Activated CD8-positive, alpha-beta memory T cell treated with anti-CD3 and anti-CD28 coated beads, Interleukin-2, amount 50 U/mL, for 48 hours (primary cell): ENCODE results near the gene MT4.
"Not testable (repeated sequence)": the region's sequence is repeated elsewhere in the genome, so short reads cannot be mapped to it uniquely, and the experiment has no call there.

ENCODE experiments used
- DNase-seq: peaks from one replicate; pipeline ENCODE4 v3.0.0-alpha.2; 2020

Gene MT4

GRCh38 chr16:56560447-56560846 lies 4.4 kb upstream of the MT4 start:
- no peak for DNase-seq

DNA sequence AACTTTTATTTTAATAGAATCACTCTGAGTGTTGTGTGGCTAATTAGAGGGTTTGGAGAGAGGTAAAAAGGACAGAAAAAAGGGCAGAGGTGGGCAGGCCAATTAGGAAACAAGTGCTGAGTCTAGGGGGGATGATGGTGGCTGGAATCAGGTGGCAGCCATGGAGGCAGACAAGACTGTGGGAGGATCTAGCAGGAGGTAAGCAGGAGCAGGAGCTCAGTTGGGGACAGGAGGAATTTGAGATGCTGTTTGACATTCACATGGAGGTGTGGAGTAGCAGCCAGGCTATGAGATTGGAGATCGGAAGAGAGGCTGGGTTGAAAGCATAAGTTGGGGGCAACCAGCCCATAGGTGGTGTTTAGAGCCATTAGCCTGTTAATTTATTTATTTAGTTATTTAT lies 3.7 kb upstream of the MT4 start:
- DNase-seq = no peak

GRCh38 chr16:56569971-56570370 lies 5.1 kb downstream of the MT4 start:
- no peak for DNase-seq

DNA sequence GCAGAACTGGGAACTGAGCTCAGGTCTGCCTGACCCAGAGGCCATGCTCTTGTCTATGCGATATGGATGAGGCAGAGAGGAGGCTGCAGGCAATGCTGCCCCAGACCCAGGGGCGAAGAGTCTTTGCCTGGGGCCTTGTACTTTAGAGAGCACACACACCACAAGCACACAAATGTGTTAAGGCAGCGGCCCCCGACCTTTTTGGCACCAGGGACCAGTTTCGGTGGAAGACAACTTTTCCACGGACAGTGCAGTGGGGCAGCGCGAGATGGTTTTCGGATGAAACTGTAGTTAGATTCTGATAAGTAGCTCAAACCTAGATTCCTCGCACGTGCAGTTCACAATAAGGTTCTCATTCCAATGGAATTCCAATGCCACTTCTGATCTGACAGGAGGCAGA lies 6.7 kb downstream of the MT4 start:
- DNase-seq = no peak

DNA sequence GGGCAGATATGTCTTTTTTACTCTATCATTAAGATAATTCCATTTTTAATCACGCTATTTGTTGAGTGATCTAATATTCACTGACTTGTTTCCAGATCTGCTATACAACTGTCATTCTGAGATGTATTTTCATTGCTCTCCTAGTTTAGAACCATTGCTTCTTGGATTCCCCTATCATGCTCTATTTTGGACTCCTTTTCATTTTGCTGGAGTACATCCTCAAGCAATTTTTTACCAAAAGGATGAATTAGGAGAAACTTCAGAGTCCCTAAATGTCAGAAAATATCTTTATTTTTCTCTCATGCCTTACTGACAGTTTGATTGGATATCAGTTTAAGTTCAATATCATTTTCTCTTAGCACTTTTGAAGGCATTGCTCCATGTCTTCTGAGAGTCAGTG lies 9.8 kb downstream of the MT4 start:
- no peak for DNase-seq

DNA sequence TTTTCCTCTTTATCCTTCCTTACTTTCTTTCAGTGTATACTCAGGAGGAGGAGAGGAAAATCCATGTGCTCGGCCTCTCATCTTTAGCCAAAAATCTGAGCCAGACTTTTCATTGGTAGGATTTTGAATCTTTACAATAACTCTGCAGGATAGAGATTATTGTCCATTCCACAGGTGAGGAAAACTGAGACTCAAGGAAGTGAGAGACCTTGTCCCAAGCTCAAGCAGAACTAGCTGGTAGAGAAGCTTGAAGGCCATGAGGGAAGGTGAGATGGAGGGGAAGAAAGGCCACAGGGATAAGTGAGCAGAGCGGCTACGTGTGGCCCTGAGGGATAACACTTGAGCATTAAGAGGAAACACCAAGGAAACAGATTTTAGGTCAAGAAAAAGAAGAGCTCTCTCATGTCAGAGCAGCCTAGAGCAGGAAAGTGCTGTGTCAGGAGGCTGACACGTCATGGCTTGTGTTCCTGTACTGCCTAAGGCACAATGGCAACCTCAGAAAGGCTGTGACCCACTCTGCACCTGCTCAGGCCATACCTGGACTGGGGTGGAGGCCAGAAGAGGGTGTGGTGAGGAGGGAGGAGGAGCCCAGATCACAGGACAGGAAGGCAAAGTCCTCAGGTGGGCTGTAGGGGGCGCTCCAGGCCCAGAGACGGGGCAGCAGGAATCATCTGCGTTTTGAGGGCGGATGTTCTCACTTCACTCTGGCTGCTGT lies 11.9 kb downstream of the MT4 start:
- peak; percentile 96 for DNase-seq

GRCh38 chr16:56577300-56577625 lies 12.4 kb downstream of the MT4 start:
- DNase-seq = no peak

- peak; percentile 40 for DNase-seq
These were observed 15.6 kb downstream of the MT4 start for GRCh38 chr16:56580391-56581048.

DNA sequence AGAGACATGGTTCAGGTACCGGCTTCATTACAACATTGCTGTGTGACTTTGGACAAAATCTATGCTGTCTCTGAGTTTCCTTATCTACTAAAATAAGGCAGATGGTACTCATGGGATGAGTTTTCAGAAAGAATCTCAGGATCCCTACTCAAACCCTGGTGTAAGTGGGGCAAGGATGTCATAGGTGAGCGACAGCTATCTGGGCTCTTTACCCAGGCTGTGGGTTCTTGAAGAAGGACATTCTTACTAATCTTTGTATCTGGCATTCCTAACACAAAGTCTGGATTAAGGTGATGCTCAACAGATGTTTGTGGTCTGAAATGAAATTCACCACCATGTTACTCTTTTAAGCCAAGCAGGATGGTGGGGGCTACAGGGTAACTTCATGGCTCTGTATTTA lies 18.0 kb downstream of the MT4 start:
- not testable (repeated sequence) for DNase-seq

DNA sequence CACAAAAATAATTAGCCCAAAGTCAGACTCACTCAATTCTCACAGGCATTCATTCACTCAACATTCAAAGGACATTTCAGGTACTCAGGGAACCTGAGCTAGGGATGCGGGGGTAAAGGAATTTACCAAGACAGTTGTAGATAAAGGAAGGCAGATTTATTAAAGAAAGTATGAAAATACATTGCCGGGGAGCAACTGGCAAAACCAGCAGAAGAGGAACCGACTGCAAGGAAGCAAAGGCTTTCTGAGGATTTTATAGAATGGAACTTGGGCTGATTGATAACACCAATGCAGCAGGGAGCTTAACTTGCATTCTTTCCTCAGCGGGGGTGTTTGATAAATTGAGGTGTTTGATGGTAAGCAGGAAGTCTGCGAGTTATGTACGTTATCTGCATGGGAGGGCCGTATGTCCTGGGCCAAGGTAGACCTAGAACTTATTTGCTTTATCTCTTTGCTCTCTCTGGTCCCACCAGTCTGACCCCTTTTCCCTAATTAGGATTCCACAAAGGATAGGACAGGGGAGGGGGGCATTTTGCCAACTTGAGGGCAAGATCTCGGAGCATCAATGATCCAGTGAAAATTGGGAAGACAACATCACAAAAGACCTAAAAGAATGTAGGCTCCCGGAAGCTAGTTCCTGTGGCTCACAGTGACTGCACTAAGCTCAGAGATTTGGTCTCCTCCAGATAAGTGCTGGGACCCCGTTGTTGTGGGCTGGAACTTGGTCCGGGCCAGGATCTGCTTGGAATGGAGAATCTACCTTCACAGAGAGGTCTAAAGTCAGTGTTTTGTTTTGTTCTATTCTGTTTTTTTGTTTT lies 18.7 kb downstream of the MT4 start:
- DNase-seq = no peak

- DNase-seq = peak; percentile 40
These were observed 19.4 kb downstream of the MT4 start for GRCh38 chr16:56584276-56584675.

GRCh38 chr16:56588781-56589140 lies 23.9 kb downstream of the MT4 start:
- no peak for DNase-seq

GRCh38 chr16:56589141-56590039 lies 24.5 kb downstream of the MT4 start, which contains the start of gene MT3:
Gene MT3, plus strand, starts transcription at chr16:56589528. Its CDS starts 63 bp downstream, at chr16:56589591.
- DNase-seq = peak; percentile 76

GRCh38 chr16:56591377-56592060 lies 26.6 kb downstream of the MT4 start:
- DNase-seq = peak; percentile 40

- no peak for DNase-seq
These were observed 28.9 kb downstream of the MT4 start for GRCh38 chr16:56593573-56594291.

GRCh38 chr16:56594292-56594619 lies 29.4 kb downstream of the MT4 start:
- DNase-seq = no peak

DNA sequence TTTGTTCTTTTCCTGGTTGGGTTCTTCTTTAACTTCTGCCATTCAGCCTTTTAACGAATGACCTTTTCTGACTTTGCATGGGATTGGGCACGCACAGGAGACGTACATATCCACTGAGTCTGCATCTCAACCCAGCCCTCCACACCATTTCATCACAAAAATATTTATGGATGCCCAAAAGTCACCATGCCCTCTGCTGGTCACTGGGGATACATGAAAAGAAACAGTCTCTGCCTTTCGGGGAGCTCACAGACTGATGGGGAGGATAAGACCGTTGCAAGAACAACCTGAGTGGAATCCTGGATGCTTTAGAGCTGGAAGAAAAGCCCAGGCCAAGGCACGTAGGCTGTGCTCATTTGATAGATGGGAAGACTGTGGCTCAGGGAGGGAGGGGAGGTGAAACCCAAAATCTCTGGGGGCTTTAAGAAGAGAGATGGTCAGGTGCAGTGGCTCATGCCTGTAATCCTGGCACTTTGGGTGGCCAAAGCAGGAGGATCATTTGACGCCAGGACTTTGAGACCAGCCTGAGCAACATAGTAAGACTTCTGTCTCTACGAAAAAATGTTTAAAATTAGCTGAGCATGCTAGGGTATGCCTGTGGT lies 35.6 kb downstream of the MT4 start:
- no peak for DNase-seq

GRCh38 chr16:56601325-56601724 lies 36.5 kb downstream of the MT4 start:
- DNase-seq = no peak

- no peak for DNase-seq
These were observed 38.7 kb downstream of the MT4 start for GRCh38 chr16:56603589-56603988.

DNA sequence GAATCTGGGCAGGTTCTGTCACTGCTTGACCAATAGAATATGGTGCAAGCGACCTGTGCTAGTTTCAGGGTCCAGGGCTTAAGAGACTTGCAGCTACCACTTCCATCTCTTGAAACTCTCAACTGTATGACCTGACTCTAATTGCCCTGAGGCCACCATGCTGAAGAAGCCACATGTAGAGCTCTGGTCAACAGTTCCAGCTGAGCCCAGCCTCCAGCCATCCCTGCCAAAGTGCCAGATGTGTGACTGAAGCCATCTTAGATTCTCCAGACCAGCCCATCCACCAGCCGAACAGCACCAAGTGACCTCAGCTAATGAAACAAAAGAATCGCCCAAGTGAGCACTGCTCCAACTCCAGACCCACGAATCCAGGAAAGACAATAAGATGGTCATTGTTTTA lies 40.1 kb downstream of the MT4 start:
- no peak for DNase-seq

- no peak for DNase-seq
These were observed 40.6 kb downstream of the MT4 start for GRCh38 chr16:56605475-56605874.
